HCT116 (cell line): ENCODE measurements around the gene LRP2BP.
"Not testable (repeated sequence)": the region's sequence is repeated elsewhere in the genome, so short reads cannot be mapped to it uniquely, and the experiment has no call there.

Experiments
- CTCF ChIP-seq, 3 experiments: fragments of 200-600 bp in 1 of 3; sonication (generic) in 1 of 3; IDR thresholded peaks in 2 of 3; conservative IDR thresholded peaks in 1 of 3; 2 replicates each; pipeline ENCODE4 v1.5.1; 2012 to 2017; ENCODE audit warnings: low read depth in 2 of 3, low read length in 2 of 3, antibody characterized with exemption in 1 of 3, borderline replicate concordance in 1 of 3, control low read depth in 1 of 3, mild to moderate bottlenecking in 1 of 3, mixed read lengths in 1 of 3, mixed run types in 1 of 3, moderate library complexity in 1 of 3; ENCODE audit not compliant: insufficient read depth in 1 of 3
- EZH2 ChIP-seq: fragments of 200-600 bp; sonication (generic); IDR thresholded peaks from 2 replicates; pipeline ENCODE4 v1.6.1; 2017; ENCODE audit warnings: antibody characterized with exemption, mixed run types

GRCh38 chr4:185324361-185324760 is 71.4 kb downstream of the LRP2BP start:
- TF ChIP-seq CTCF (IDR thresholded peaks at IDR 0.05 in 2 of 3, conservative IDR thresholded peaks at IDR 0.05 in 1 of 3; ENCODE audit: borderline replicate concordance in 1 of 3, insufficient read depth in 1 of 3, low read depth in 2 of 3, low read length in 2 of 3); EZH2: not testable (repeated sequence)
